Measurements from ENCODE around the gene RAP1B. TPM values are rescaled to one million over a fixed set of nuclear protein-coding genes. Genes with fewer than 3 reads are reported as not detected.
"Not testable (repeated sequence)": the region's sequence is repeated elsewhere in the genome, so short reads cannot be mapped to it uniquely, and the experiment has no call there.

Gene RAP1B
- total RNA-seq, 3 donors from 2014 or later, result 172 to 213 (median 188) TPM

- DNase-seq (no peak), ATAC-seq (no peak)
- H3K36me3 Mint-ChIP-seq (ENCODE audit: insufficient read depth), result peaks cover 34% of the 10 kb centered on the region
- H3K4me1 Mint-ChIP-seq (ENCODE audit: low read depth), result peaks cover 87% of the 10 kb centered on the region
- no peaks in the 10 kb centered on the region for H3K9me3 Mint-ChIP-seq
- H3K4me3 Mint-ChIP-seq, result peak overlapping the region; percentile 7
- H3K27me3 Mint-ChIP-seq (ENCODE audit: low read depth), result no peaks in the 10 kb centered on the region
These were observed 23.2 kb downstream of the RAP1B start for GRCh38 chr12:68633614-68634558.

- Mint-ChIP-seq H3K4me1 (ENCODE audit: low read depth) (peaks cover 90% of the 10 kb centered on the region), H3K36me3 (ENCODE audit: insufficient read depth) (peaks cover 24% of the 10 kb centered on the region), H3K9me3 (no peaks in the 10 kb centered on the region), H3K4me3 (no peak overlapping the region), H3K27me3 (ENCODE audit: low read depth) (no peaks in the 10 kb centered on the region)
- ATAC-seq, result no peak
- DNase-seq, result no peak
These were observed 25.6 kb downstream of the RAP1B start for GRCh38 chr12:68636268-68636667.

GRCh38 chr12:68637439-68637838, 26.7 kb downstream of the RAP1B start:
- H3K36me3 Mint-ChIP-seq (ENCODE audit: insufficient read depth), result peaks cover 23% of the 10 kb centered on the region
- not testable (repeated sequence) for H3K4me3 Mint-ChIP-seq; ATAC-seq; H3K27me3 Mint-ChIP-seq (ENCODE audit: low read depth); DNase-seq; H3K9me3 Mint-ChIP-seq
- peaks cover 94% of the 10 kb centered on the region for H3K4me1 Mint-ChIP-seq (ENCODE audit: low read depth)

- ATAC-seq, result no peak
- Mint-ChIP-seq H3K9me3 (no peaks in the 10 kb centered on the region), H3K4me3 (peak overlapping the region; percentile 2), H3K27me3 (ENCODE audit: low read depth) (no peaks in the 10 kb centered on the region), H3K4me1 (ENCODE audit: low read depth) (peaks cover 93% of the 10 kb centered on the region), H3K36me3 (ENCODE audit: insufficient read depth) (peaks cover 27% of the 10 kb centered on the region)
- no peak for DNase-seq
These were observed 27.5 kb downstream of the RAP1B start for GRCh38 chr12:68638171-68638570.

GRCh38 chr12:68638721-68639395, 28.2 kb downstream of the RAP1B start:
- ATAC-seq, result no peak
- Mint-ChIP-seq H3K4me1 (ENCODE audit: low read depth) (peaks cover 89% of the 10 kb centered on the region), H3K4me3 (no peak overlapping the region)

GRCh38 chr12:68639396-68639767, 28.7 kb downstream of the RAP1B start:
- H3K36me3 Mint-ChIP-seq (ENCODE audit: insufficient read depth), result peaks cover 27% of the 10 kb centered on the region
- DNase-seq, result no peak
- H3K4me3 Mint-ChIP-seq, result no peak overlapping the region
- no peaks in the 10 kb centered on the region for H3K27me3 Mint-ChIP-seq (ENCODE audit: low read depth)
- peaks cover 88% of the 10 kb centered on the region for H3K4me1 Mint-ChIP-seq (ENCODE audit: low read depth)
- ATAC-seq, result no peak
- no peaks in the 10 kb centered on the region for H3K9me3 Mint-ChIP-seq

More at GRCh38 chr12:68638721-68639395, 28.2 kb downstream of the RAP1B start:
- no peaks in the 10 kb centered on the region for H3K27me3 Mint-ChIP-seq (ENCODE audit: low read depth)
- H3K36me3 Mint-ChIP-seq (ENCODE audit: insufficient read depth), result peaks cover 25% of the 10 kb centered on the region
- no peak for DNase-seq
- no peaks in the 10 kb centered on the region for H3K9me3 Mint-ChIP-seq

- ATAC-seq (peak; percentile 97), DNase-seq (peak; percentile 20)
- peaks cover 85% of the 10 kb centered on the region for H3K4me1 Mint-ChIP-seq (ENCODE audit: low read depth)
- H3K27me3 Mint-ChIP-seq (ENCODE audit: low read depth), result no peaks in the 10 kb centered on the region
- peaks cover 24% of the 10 kb centered on the region for H3K36me3 Mint-ChIP-seq (ENCODE audit: insufficient read depth)
- H3K9me3 Mint-ChIP-seq, result no peaks in the 10 kb centered on the region
- peak overlapping the region; percentile 63 for H3K4me3 Mint-ChIP-seq
These were observed 30.4 kb downstream of the RAP1B start for GRCh38 chr12:68641138-68641537.

- Mint-ChIP-seq H3K4me3 (no peak overlapping the region), H3K36me3 (ENCODE audit: insufficient read depth) (peaks cover 32% of the 10 kb centered on the region), H3K9me3 (no peaks in the 10 kb centered on the region), H3K4me1 (ENCODE audit: low read depth) (peaks cover 58% of the 10 kb centered on the region), H3K27me3 (ENCODE audit: low read depth) (no peaks in the 10 kb centered on the region)
- ATAC-seq (no peak), DNase-seq (no peak)
These were observed 35.8 kb downstream of the RAP1B start for GRCh38 chr12:68646484-68646883.

GRCh38 chr12:68647507-68647906, 36.8 kb downstream of the RAP1B start:
- Mint-ChIP-seq H3K9me3 (no peaks in the 10 kb centered on the region), H3K4me3 (no peak overlapping the region), H3K36me3 (ENCODE audit: insufficient read depth) (peaks cover 28% of the 10 kb centered on the region)

GRCh38 chr12:68648179-68648578, 37.5 kb downstream of the RAP1B start:
- no peak overlapping the region for H3K4me3 Mint-ChIP-seq

More at GRCh38 chr12:68647507-68647906, 36.8 kb downstream of the RAP1B start:
- DNase-seq (no peak), ATAC-seq (no peak)
- H3K4me1 Mint-ChIP-seq (ENCODE audit: low read depth), result peaks cover 47% of the 10 kb centered on the region
- H3K27me3 Mint-ChIP-seq (ENCODE audit: low read depth), result no peaks in the 10 kb centered on the region

GRCh38 chr12:68665016-68665569, 54.4 kb downstream of the RAP1B start:
- DNase-seq, result no peak
- ATAC-seq, result no peak
- Mint-ChIP-seq H3K4me3 (no peak overlapping the region), H3K9me3 (no peaks in the 10 kb centered on the region), H3K36me3 (ENCODE audit: insufficient read depth) (peaks cover 20% of the 10 kb centered on the region), H3K27me3 (ENCODE audit: low read depth) (no peaks in the 10 kb centered on the region), H3K4me1 (ENCODE audit: low read depth) (peaks cover 26% of the 10 kb centered on the region)

More at GRCh38 chr12:68648179-68648578, 37.5 kb downstream of the RAP1B start:
- Mint-ChIP-seq H3K4me1 (ENCODE audit: low read depth) (peaks cover 42% of the 10 kb centered on the region), H3K27me3 (ENCODE audit: low read depth) (no peaks in the 10 kb centered on the region), H3K36me3 (ENCODE audit: insufficient read depth) (peaks cover 24% of the 10 kb centered on the region), H3K9me3 (no peaks in the 10 kb centered on the region)
- ATAC-seq (peak; percentile 58 to 78), DNase-seq (no peak)

GRCh38 chr12:68667291-68667690, 56.6 kb downstream of the RAP1B start:
- ATAC-seq (no peak), DNase-seq (no peak)
- peaks cover 34% of the 10 kb centered on the region for H3K4me1 Mint-ChIP-seq (ENCODE audit: low read depth)
- H3K27me3 Mint-ChIP-seq (ENCODE audit: low read depth), result no peaks in the 10 kb centered on the region
- peaks cover 11% of the 10 kb centered on the region for H3K36me3 Mint-ChIP-seq (ENCODE audit: insufficient read depth)
- H3K9me3 Mint-ChIP-seq, result no peaks in the 10 kb centered on the region
- no peak overlapping the region for H3K4me3 Mint-ChIP-seq

- no peak for DNase-seq
- H3K4me3 Mint-ChIP-seq, result no peak overlapping the region
- ATAC-seq, result no peak
- H3K36me3 Mint-ChIP-seq (ENCODE audit: insufficient read depth), result peaks cover 9% of the 10 kb centered on the region
- H3K27me3 Mint-ChIP-seq (ENCODE audit: low read depth), result no peaks in the 10 kb centered on the region
- H3K4me1 Mint-ChIP-seq (ENCODE audit: low read depth), result peaks cover 34% of the 10 kb centered on the region
- no peaks in the 10 kb centered on the region for H3K9me3 Mint-ChIP-seq
These were observed 57.2 kb downstream of the RAP1B start for GRCh38 chr12:68667896-68668295.

- no peak overlapping the region for H3K4me3 Mint-ChIP-seq
- H3K36me3 Mint-ChIP-seq (ENCODE audit: insufficient read depth), result peaks cover 5% of the 10 kb centered on the region
- H3K9me3 Mint-ChIP-seq, result no peaks in the 10 kb centered on the region
- H3K27me3 Mint-ChIP-seq (ENCODE audit: low read depth), result no peaks in the 10 kb centered on the region
- peaks cover 54% of the 10 kb centered on the region for H3K4me1 Mint-ChIP-seq (ENCODE audit: low read depth)
- ATAC-seq, result no peak
- no peak for DNase-seq
These were observed 60.5 kb downstream of the RAP1B start for GRCh38 chr12:68671179-68671578.
